HG03354 (cell line): ENCODE measurements around the gene MARK2.
A peak's percentile ranks its signal among the peaks of the same experiment; 100 is the strongest.
"Not testable (repeated sequence)": the region's sequence is repeated elsewhere in the genome, so short reads cannot be mapped to it uniquely, and the experiment has no call there.

ENCODE experiments used
- ATAC-seq: cut with Tn5 transposase; IDR thresholded peaks from one replicate; pipeline ENCODE4 v1.9.1; 2021; ENCODE audit warnings: mild to moderate bottlenecking; ENCODE audit not compliant: unreplicated experiment, poor library complexity, severe bottlenecking

The MARK2 gene

DNA sequence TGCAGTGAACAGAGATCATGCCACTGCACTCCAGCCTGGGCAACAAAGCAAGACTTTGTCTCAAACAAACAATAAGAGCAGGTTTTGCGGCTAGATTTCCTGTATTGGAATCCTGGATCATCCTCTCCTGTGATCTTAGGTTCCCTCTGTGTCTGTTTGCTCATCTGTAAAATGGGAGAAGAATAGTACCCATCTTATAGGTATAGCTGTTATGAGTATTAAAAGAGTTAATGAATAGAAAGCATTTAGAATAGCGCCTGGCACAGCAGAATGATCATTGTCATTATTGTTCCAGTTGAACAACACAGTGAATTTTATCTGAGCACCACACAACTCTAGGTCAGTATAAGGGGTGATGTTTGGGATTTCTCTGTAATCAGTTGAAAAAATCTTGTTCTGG is 10.8 kb downstream of the MARK2 start:
- ATAC-seq: no peak

DNA sequence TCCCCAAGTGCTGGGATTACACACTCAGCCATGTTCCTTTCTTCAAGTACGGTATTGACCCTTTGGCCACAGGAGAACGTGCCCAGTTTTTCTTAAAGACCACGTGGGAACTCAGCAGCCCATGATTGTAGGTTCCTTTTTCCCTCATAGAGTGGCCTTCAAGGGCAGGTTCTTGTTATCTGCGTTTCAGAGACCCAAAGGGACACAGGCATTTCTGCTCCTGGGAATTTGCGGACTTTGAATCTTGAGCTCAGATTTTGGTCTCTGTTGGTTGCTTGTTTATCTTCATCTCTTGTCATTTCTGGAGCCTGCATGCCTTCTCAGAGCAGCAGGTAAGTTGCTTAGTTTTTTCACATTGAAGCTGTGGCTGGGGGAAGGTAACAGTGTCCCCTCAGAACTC is 12.0 kb downstream of the MARK2 start:
- no peak for ATAC-seq

DNA sequence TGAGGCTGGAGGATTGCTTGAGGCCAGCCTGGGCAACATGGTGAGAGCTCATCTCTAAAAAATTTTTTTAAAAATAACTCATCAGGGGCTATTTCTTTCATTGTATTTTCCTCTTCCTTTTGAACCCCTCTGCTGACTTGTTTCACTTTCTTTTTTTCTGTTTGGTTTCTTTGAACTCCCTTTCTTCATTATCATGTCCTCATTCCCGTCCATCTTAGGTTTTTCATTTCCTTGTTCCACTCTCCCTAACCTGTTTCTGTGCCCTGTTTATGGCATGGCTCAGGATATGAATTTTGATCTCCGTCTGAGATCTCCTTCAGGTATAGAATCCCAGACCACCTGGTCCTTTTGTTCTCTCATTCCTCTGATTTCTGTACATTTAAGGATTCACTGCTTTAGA is 12.5 kb downstream of the MARK2 start:
- no peak for ATAC-seq

DNA sequence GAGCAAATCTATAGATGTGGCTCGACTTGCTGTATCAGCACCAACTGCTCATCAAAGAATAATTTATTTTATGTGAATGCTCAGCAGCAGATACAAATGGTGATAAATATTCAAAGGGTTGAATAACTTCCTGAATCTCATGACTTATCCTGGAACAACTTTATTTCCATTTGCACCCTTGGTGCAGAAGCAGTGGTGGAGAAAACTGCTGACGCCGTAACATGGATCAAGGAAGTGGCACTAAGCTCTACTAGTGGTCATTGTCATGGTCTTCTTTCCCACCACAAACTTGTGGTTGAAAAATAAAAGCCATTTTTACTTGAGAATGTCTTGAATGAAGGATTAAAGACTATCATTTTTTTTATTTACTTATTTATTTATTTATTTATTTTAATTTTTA is 14.6 kb downstream of the MARK2 start:
- no peak for ATAC-seq

DNA sequence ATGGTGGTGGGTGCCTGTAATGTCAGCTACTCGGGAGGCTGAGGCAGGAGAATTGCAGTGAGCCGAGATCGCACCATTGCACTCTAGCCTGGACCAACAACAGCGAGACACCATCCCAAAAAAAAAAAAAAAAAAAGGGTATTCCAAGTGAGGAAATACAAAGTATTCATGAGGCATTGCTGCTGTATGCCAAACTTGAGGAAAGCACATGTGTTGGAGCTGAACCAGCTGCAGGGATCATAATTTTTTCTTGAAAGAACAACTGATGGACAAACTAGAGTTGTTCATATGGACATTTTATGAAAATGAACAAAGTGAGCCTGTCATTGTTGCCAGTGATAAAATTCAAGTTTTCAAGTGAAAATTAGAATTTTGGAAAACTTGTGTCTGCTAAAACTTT is 15.8 kb downstream of the MARK2 start:
- no peak for ATAC-seq

DNA sequence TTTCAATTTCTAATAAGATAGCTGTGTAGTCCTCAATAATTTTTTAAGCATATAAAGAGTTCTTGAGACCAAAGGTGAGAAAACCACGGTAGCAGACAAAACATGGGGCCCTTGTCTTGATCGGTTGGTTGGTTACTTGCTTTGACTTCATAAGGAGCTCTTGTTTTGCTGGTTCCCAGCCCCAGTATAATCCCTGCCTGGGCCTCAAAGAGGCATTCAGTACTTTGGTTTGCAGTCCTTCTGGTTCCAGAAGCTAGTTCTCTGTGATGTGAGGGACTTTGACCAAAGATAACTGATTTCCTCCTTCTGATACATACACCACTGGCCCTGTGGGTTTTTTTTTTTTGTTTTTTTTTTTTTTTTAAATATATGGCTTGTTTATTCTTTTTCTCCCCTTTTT is 17.1 kb downstream of the MARK2 start:
- ATAC-seq: no peak

DNA sequence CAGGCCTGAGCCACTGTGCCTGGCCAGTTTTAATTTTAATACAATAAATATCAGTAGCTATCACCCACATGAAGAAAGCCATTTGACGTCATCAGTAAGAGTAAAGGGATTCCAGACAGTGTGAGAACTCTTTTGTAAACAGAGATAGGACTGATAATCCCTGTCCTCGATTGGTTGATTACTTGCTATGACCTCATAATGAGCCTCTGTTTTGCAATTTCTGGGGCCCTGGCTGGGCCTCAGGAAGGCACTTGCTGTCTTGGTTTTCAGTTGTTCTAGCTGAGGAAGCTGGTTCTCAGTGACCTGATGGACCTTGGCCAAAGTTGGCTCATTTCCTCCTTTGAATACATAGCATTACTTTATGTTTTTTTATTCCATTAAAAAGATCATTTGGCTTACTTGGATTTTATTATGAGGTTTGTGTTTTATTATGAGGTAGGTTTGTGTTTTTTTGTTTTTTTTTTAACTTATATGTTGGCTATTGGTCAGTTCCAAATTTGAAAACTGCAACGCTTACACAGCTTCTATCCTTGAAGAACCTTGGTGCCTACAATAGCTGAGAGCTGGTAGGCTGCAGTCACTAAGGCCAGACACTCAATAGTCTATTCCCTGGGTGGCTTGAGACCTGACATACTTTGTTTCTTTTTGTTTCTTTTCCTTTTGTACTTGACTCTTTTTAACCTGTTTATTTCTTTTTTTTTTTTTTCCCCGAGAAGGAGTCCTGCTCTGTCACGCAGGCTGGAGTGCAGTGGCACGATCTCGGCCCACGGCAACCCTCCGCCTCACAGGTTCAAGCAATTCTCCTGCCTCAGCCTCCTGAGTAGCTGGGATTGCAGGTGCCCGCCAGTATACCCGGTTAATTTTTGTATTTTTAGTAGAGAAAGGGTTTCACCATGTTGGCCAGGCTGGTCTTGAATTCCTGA is 20.0 kb downstream of the MARK2 start:
- ATAC-seq: no peak

DNA sequence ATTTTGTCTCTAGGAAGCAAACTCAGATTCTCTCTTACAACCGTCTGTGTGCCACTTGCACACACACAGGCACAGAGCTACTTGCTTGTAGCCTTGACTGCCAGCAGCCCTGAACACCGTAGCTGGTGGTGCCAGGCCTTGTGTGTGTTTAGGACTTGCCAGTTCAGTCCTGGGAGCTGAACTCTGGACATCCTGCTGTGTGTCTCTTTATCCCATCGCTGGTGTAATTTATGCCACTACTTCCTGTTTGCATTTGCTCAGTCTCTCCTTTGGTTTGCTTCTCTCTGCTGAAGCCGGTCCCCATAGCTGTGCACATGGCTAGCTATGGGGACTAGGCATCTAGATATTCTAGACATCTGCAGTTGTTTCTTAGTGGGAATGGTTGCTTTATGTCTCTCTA is 24.0 kb downstream of the MARK2 start:
- no peak for ATAC-seq

DNA sequence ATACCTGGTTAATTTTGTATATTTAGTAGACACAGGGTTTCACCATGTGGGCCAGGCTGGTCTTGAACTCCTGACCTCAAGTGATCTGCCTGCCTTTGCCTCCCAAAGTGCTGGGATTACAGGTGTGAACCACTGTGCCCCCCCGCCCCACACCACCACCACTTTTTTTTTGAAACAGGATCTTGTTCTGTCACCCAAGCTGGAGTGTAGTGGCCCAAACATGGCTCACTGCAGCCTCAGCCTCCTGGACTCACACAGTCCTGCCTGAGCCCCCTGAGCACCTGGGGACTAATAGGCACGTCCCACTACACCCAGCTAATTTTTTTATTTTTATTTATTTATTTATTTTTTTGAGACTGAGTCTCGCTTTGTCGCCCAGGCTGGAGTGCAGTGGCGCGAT is 24.7 kb downstream of the MARK2 start:
- ATAC-seq: not testable (repeated sequence)

DNA sequence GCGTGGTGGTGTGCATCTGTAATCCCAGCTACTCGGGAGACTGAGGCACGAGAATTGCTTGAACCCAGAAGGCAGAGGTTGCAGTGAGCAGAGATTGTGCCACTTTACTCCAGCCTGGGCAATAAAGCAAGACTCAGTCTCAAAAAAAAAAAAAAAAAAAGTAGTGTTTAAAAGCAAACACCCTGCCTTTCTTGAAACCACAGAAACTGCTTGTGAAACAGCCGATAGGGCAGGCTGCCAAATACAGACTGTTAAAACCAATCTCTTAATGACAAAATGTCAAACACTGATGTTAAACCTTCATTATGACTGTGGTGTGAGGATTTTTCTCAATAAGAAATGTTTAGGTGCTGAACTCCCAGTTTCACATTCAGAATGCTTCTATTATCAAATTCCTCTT is 27.3 kb downstream of the MARK2 start:
- ATAC-seq: peak; percentile 72

DNA sequence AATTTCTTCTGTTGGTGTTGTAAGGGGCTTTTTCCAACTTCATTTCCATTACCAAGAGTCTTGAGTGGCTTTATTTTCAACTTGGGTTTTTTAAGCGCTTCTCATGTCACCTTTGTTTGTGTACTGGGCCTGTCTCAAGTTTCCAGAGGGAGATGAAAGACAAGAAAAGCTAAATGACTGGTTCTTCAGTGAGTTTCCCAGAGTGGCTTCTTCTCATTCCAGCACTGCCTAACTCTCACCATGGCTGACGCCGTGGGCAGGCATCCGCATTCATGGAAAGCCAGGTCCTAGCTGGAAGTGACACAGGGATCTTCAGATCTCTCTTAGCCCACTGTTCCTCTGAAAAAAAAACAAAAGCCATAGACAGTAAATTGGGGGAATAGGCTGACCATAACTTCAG is 28.6 kb downstream of the MARK2 start:
- ATAC-seq: no peak

DNA sequence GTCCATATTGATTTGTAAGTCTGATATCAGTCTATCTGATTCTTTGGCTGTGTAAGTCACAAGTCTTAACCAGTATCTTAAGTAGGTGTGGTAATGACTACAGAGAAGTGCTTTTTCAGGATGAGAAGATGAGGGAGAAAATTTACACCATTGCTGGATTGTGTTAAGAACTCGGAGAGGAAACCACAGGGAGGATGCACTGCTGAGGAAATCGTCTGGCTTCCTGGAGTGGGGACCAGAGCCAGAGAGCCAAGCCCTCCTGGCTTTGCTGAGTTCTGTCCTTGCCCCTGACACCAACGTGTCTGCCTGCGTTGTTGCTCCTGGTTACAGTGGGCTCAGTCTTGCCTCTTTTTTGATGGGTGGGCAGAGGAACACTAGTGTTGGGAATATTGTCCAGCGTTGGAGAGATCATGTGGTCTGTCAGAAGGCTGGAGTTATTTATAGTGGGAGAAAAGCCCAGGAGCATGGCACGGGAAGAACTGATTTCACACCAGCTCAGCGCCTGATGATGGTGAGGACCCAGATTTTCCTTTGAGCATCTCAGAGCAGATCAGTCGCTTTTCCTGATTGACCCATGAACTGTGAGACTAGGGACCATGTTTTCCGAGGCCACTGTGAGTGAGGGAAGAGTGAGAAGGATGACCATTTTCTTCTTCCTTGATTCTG is 29.6 kb downstream of the MARK2 start:
- ATAC-seq: no peak

DNA sequence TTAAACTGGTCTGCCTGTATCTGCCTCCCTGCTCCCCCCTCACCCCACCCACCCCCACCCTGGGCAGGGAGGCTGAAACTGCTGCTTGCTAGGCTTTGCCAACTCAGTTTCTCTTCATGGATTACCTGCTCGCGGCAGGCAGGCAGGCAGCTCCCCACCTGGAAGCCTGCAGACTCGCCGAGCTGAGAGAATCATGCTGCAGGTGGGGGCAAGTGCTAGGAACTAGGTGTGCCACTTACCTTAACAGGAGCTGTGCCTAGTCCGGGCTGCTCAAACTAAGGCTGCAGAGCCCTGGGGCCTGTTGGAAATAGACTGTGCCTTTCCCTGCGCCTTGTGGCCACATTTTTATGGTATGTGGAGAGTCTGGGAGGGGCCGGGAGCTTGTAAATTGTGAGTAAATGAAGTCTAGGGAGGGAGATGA is 30.3 kb downstream of the MARK2 start:
- ATAC-seq: no peak

DNA sequence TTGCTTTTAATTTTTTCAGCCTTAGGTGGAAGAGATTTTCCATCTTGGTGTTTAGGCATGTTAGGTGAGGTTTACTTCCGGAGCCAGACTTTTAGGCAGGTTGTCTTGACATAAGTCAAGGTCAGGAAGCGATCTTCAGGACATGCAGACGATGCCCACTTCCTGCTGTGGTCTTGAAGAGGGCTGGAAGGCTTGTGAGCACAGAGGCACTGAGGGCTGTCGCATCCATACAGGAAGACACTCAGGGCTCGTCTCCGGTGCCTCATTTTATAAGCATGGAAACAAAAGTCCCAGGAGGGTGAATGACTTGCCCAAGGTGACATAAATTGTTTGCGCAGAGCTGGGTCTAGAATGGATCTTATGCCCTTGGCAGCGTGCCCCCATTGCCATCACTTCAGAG is 30.8 kb downstream of the MARK2 start:
- no peak for ATAC-seq

DNA sequence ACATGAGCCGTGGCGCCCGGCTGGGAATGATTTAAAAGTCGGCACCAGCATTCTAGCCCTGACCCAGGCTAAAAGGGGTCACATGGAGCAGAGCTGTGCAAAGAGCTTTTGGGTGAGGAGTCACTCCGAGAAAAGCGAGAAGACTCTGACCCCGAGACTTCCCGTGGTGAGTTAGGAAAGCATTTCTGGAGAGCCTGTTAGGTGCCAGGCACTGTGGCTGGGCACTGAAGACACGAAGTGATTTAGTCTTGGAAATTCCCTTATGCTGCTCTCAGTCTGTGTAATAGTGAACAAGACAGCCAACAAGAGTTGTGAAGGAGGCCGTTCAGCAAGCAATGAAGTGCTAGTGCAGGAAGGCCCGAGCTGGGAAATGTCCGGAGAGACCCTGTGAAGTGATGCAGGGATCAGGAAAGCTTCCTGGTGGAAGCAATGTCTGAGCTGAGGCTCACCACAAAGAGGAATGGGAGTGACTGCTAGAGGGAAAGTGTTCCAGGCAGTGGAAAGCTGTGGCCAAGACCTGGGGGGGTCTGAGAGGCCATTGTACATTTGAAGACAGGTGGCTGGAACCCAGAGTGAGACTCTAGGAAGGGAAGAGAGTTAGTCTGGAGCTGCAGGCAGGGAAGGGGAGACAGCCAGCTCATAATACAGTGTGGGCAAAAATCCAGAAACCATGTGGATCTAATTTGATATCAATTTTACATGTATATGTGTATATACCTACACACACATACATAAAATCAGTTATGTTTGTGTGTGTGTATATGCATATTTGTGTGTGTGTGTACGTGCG is 31.6 kb downstream of the MARK2 start:
- no peak for ATAC-seq

DNA sequence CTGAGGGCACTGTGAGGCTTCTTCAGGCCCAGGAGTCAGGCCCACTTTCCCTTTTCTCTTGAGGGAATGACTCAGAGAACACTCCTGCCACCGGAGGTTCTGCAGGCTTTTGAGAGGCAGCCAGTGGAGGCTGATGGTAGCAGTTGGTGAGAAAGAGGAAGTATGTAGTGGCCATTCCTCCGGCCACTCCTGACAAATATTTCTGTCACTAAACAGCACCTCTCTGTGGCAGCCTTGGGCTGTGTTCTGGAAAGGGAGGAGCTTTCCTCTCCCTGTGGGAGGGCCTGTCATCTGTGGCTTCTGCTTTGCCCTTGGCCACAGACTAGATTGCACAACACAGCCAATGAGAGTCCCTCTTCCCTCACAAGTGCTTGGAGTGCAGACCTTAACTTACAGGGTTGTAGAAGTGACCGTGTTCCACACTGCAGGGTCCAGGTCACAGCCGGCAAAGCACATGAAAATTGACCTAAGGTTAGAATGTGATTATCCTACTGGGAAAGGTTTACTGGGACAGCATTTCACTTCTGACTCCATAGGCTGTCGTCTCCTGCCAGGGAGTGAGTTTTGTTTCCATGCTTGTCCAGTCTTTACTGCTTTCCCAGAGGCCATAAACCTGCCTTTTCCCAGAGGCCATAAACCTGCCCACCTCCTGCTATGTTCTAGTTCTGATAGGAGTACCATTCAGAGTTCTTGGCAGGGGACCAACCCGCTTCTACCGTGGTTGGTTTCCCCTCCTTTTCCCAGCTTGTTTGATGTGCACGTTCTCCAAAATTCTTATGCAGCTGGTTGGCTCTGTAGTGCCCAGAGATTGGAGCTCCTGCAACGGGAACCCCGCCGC is 33.3 kb downstream of the MARK2 start:
- peak; percentile 92 for ATAC-seq

DNA sequence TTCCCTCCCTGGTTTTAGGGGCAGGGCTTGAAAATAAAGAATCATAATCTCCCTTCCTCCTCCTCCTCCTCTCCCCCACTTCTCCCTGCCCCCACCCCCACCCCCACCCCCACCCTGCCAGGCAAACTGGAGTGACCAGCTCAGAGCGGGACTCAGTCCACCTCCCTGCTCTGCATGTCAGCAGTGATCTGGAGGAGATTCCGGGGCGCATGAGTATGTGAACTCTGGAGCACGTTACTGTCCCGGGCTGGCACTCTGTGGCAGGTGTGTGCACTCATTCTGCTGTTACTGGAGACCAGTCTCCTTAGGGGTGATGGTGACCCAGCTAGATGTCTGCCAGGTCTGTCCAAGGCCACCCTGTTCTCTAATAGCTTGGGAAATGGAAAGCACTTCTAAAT is 33.9 kb downstream of the MARK2 start:
- ATAC-seq: no peak

DNA sequence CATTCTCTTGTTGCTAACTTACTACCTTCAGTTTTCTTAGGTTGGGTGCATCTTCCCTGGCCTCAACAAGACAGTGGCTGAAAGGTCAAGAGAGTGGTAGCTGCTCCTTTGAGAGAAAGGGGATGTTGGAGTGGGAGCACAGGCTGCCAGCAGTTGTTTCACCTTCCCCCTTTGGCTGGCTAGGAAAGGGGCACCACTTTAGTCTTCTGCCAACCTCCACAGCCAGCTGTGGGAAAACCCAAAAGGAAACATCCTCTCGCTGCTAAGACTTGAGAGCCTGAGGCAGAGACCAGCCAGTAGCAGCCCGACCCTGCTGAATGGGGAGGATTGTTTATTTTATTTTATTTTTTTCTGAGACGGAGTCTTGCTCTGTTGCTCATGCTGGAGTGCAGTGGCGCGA is 34.4 kb downstream of the MARK2 start:
- ATAC-seq: no peak

DNA sequence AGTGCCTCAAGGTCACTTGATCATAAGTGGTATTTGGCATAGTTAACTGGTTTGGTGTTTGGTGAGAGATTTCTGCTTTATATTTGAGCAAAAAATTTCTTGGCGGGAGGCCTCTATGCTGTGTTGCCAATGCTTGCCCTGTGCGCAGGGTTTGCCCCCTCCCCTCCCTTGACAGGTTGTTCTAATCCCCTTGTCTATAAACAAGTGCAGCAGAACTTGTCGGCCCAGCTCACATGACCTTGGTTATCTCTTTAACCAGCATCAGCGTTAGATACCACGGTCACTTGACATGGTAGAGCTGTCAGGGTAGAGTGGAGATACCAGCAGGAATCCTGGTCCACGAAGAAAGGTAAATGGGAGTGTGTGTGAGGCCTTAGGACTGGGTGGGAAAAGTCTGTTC is 35.6 kb downstream of the MARK2 start:
- no peak for ATAC-seq
